Naive thymus-derived CD8-positive, alpha-beta T cell (primary cell): Measurements from ENCODE around the gene KIAA1614. TPM values are rescaled to one million over a fixed set of nuclear protein-coding genes. Genes with fewer than 3 reads are reported as not detected.
A peak's percentile ranks its signal among the peaks of the same experiment; 100 is the strongest.
"Not testable (repeated sequence)": the region's sequence is repeated elsewhere in the genome, so short reads cannot be mapped to it uniquely, and the experiment has no call there.

Experiments
- ATAC-seq, 2 donors: fragments of 150-1000 bp; cut with Tn5 transposase in 1 of 2; sonication (Bioruptor Pico), chemical (Tn5 transposase) in 1 of 2; 1 replicate in 1 of 2; 2 replicates in 1 of 2; pipeline ENCODE4 v1.10.0; 2021; ENCODE audit warnings: mild to moderate bottlenecking in 2 of 2, moderate library complexity in 2 of 2
- POLR2A ChIA-PET: fragments of 350-600 bp; sonication (Branson Sonifier 250); formaldehyde crosslinking; loops from one replicate; lab custom pipeline; 2021; ENCODE audit warnings: antibody characterized with exemption; lab: Charles Lee
- DNase-seq, 10 donors: peaks; one replicate each; pipeline versions ENCODE4 v3.0.0 to v3.0.0-alpha.2; 2020 to 2022
- H3K27ac Mint-ChIP-seq, 10 donors: one replicate each; pipeline ENCODE4 v1.8.0; 2020 to 2022; ENCODE audit warnings: mild to moderate bottlenecking in 10 of 10, mixed read lengths in 10 of 10, moderate library complexity in 4 of 10, inconsistent platforms in 1 of 10
- H3K27me3 Mint-ChIP-seq, 5 donors: one replicate each; pipeline ENCODE4 v1.8.0; 2021 to 2022; ENCODE audit warnings: mixed read lengths in 5 of 5
- H3K36me3 Mint-ChIP-seq, 3 donors: one replicate each; pipeline ENCODE4 v1.8.0; 2020 to 2022; ENCODE audit warnings: mixed read lengths in 3 of 3, mild to moderate bottlenecking in 2 of 3, inconsistent platforms in 1 of 3
- H3K4me1 Mint-ChIP-seq, 4 donors: one replicate each; pipeline ENCODE4 v1.8.0; 2021 to 2022; ENCODE audit warnings: mixed read lengths in 4 of 4
- H3K4me3 Mint-ChIP-seq, 10 donors: one replicate each; pipeline ENCODE4 v1.8.0; 2020 to 2022; ENCODE audit warnings: mild to moderate bottlenecking in 10 of 10, mixed read lengths in 10 of 10, moderate library complexity in 6 of 10, inconsistent platforms in 1 of 10
- H3K9me3 Mint-ChIP-seq, 9 donors: one replicate each; pipeline ENCODE4 v1.8.0; 2020 to 2022; ENCODE audit warnings: mixed read lengths in 9 of 9, mild to moderate bottlenecking in 3 of 9, inconsistent platforms in 1 of 9, moderate library complexity in 1 of 9
- polyA plus RNA-seq, 3 donors: library from polyadenylated mRNA; unstranded; fragments of 300-500 nt; fragmentation: Illumina TruSeq; gene quantifications; one replicate each; pipeline ENCODE4 v1.2.3, GENCODE V29; 2021
- total RNA-seq, 8 experiments: library from RNA in 2 of 8; stranded (reverse) in 2 of 8; gene quantifications; one replicate each; pipeline ENCODE4 v1.2.3 and lab custom pipeline; 2021 to 2026

The KIAA1614 gene
- total and polyA plus RNA-seq, 5 experiments from 2014 or later, result 0.04 to 0.33 (median 0.11) TPM; not detected in 1

- Mint-ChIP-seq H3K4me3 (no peak overlapping the region), H3K36me3 (peaks cover 0 to 46% (median 9%) of the 10 kb centered on the region in 3 donors), H3K27me3 (no peaks in the 10 kb centered on the region), H3K9me3 (no peaks in the 10 kb centered on the region), H3K27ac (no peak overlapping the region), H3K4me1 (peaks cover 7 to 27% (median 11%) of the 10 kb centered on the region in 4 donors)
- DNase-seq (no peak), ATAC-seq (no peak)
- POLR2A ChIA-PET, result no interaction called here
Observed at GRCh38 chr1:180966312-180966711, 53.6 kb downstream of the KIAA1614 start.

GRCh38 chr1:180966744-180967536 is 54.2 kb downstream of the KIAA1614 start:
- POLR2A ChIA-PET, result no interaction called here
- peak overlapping the region in 1 of 10 donors; percentile 68 for H3K27ac Mint-ChIP-seq
- H3K4me1 Mint-ChIP-seq, result peaks cover 9 to 27% (median 11%) of the 10 kb centered on the region in 4 donors
- no peak for DNase-seq
- peaks cover 0 to 52% (median 14%) of the 10 kb centered on the region in 3 donors for H3K36me3 Mint-ChIP-seq
- H3K4me3 Mint-ChIP-seq, result no peak overlapping the region
- no peaks in the 10 kb centered on the region for H3K9me3 Mint-ChIP-seq
- ATAC-seq, result no peak
- H3K27me3 Mint-ChIP-seq, result no peaks in the 10 kb centered on the region

GRCh38 chr1:180967558-180967957 is 54.9 kb downstream of the KIAA1614 start:
- DNase-seq (no peak), ATAC-seq (no peak)
- Mint-ChIP-seq H3K36me3 (peaks cover 0 to 57% (median 18%) of the 10 kb centered on the region in 3 donors), H3K27me3 (no peaks in the 10 kb centered on the region), H3K4me1 (peaks cover 9 to 27% (median 11%) of the 10 kb centered on the region in 4 donors), H3K27ac (no peak overlapping the region), H3K4me3 (no peak overlapping the region), H3K9me3 (no peaks in the 10 kb centered on the region)
- POLR2A ChIA-PET, result no interaction called here

DNA sequence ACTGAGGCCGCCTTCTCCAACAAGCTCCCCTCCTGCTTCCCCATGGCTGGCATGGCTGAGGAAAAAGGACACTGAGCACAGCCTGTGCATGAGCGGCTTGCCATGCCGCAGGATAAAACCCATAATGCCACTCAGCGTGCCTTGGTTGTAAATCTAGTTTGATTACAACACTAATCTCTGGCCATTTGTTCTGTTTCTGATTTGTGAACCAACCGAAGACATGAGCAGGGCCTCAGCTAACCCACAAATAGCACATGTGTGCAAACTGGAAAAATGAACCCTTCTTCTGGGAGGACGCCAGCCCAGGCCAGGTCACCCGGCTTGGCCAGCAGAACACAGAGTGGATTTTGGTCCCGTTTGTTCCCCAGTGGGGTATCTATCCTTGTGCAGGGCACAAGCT is 56.1 kb downstream of the KIAA1614 start:
- H3K9me3 Mint-ChIP-seq, DNase-seq, H3K27me3 Mint-ChIP-seq, POLR2A ChIA-PET, H3K4me3 Mint-ChIP-seq, ATAC-seq: not testable (repeated sequence)
- H3K27ac Mint-ChIP-seq, result peak overlapping the region in 2 of 10 donors; percentile 42 to 76
- peaks cover 0 to 69% (median 28%) of the 10 kb centered on the region in 3 donors for H3K36me3 Mint-ChIP-seq
- peaks cover 11 to 27% (median 12%) of the 10 kb centered on the region in 4 donors for H3K4me1 Mint-ChIP-seq

DNA sequence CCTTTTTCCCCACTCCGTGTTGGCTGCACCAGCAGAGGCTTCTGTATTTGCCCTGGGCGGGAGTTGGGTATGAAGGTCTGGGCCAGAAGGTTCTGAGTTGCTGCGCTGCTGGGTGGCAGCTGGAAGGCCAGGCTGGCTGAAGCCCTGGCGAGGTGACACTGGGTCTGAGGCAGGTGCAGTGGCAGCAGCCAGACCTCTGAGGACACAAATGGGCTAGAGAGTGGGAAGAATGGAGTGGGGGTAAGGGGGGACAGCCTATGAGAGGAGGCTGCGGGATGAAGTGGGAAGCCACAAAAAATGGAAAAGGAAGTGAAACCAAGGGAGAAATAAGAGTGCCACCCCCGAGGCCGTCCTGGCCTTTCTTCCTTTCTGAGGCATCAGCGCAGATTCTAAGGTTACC is 56.7 kb downstream of the KIAA1614 start:
- H3K9me3 Mint-ChIP-seq, result no peaks in the 10 kb centered on the region
- H3K4me3 Mint-ChIP-seq, result no peak overlapping the region
- POLR2A ChIA-PET, result no interaction called here
- H3K27ac Mint-ChIP-seq, result peak overlapping the region in 1 of 10 donors; percentile 76
- no peaks in the 10 kb centered on the region for H3K27me3 Mint-ChIP-seq
- no peak for DNase-seq
- peaks cover 11 to 27% (median 13%) of the 10 kb centered on the region in 4 donors for H3K4me1 Mint-ChIP-seq
- H3K36me3 Mint-ChIP-seq, result peaks cover 0 to 72% (median 28%) of the 10 kb centered on the region in 3 donors
- no peak for ATAC-seq

- no peaks in the 10 kb centered on the region for H3K9me3 Mint-ChIP-seq
- peaks cover 0 to 81% (median 33%) of the 10 kb centered on the region in 3 donors for H3K36me3 Mint-ChIP-seq
- POLR2A ChIA-PET, result no interaction called here
- no peak overlapping the region for H3K4me3 Mint-ChIP-seq
- DNase-seq, result no peak
- H3K4me1 Mint-ChIP-seq, result peaks cover 14 to 27% (median 20%) of the 10 kb centered on the region in 4 donors
- ATAC-seq, result no peak
- H3K27ac Mint-ChIP-seq, result peak overlapping the region in 2 of 10 donors; percentile 55 to 85
- H3K27me3 Mint-ChIP-seq, result no peaks in the 10 kb centered on the region
Observed at GRCh38 chr1:180970333-180971079, 57.8 kb downstream of the KIAA1614 start.

DNA sequence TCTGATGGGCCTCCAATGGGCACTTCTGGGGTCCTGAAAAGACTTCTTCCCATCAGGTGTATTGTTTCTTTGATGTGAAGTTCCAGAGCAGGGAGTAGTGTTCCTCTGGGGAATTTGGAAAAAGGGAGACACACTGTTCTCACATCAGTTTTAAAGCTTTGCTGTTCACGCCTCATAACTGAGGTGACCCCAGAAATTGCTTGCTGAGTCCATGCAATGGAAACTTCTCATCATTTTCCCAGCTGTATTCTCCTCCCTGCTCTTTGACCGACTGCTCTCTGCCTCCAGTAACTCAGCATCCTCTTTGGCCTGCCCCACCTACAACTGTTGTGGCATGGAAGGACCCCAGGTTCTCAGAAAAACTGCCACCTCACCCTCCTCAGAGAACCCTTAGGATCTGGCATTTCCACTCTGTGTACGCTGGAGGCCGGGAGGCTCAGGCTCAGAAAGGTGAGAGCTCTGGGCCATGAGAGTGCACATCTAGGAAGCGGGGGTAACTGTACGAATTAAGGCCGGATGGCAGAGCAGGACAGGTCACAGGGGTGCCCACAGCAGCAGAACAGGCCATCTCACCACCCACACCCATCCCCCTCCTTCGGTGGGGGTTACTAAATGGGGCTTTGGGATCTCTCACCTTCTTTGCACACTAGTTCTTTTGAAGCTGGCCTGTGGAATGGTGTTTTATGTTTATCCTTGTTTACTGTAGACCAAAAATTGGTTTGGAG is 58.7 kb downstream of the KIAA1614 start:
- no peak for ATAC-seq
- DNase-seq, result no peak
- POLR2A ChIA-PET, result no interaction called here
- peaks cover 17 to 30% (median 27%) of the 10 kb centered on the region in 4 donors for H3K4me1 Mint-ChIP-seq
- no peaks in the 10 kb centered on the region for H3K27me3 Mint-ChIP-seq
- peaks cover 0 to 81% (median 42%) of the 10 kb centered on the region in 3 donors for H3K36me3 Mint-ChIP-seq
- H3K27ac Mint-ChIP-seq, result peak overlapping the region in 5 of 10 donors; percentile 19 to 83 (median 69)
- H3K9me3 Mint-ChIP-seq, result no peaks in the 10 kb centered on the region
- H3K4me3 Mint-ChIP-seq, result no peak overlapping the region

GRCh38 chr1:180973369-180973768 is 60.7 kb downstream of the KIAA1614 start:
- POLR2A ChIA-PET, result no interaction called here
- H3K27ac Mint-ChIP-seq, result peak overlapping the region in 2 of 10 donors; percentile 64 to 90
- H3K9me3 Mint-ChIP-seq, result no peaks in the 10 kb centered on the region
- ATAC-seq (no peak), DNase-seq (no peak)
- peaks cover 18 to 28% (median 27%) of the 10 kb centered on the region in 4 donors for H3K4me1 Mint-ChIP-seq
- no peaks in the 10 kb centered on the region for H3K27me3 Mint-ChIP-seq
- peaks cover 0 to 92% (median 46%) of the 10 kb centered on the region in 3 donors for H3K36me3 Mint-ChIP-seq
- no peak overlapping the region for H3K4me3 Mint-ChIP-seq

- Mint-ChIP-seq H3K36me3 (peaks cover 3 to 94% (median 46%) of the 10 kb centered on the region in 3 donors), H3K4me3 (no peak overlapping the region), H3K27ac (peak overlapping the region in 2 of 10 donors; percentile 31 to 64), H3K9me3 (no peaks in the 10 kb centered on the region), H3K27me3 (no peaks in the 10 kb centered on the region), H3K4me1 (peaks cover 20 to 34% (median 25%) of the 10 kb centered on the region in 4 donors)
- DNase-seq (no peak), ATAC-seq (no peak)
- POLR2A ChIA-PET, result no interaction called here
Observed at GRCh38 chr1:180974236-180974635, 61.5 kb downstream of the KIAA1614 start.

DNA sequence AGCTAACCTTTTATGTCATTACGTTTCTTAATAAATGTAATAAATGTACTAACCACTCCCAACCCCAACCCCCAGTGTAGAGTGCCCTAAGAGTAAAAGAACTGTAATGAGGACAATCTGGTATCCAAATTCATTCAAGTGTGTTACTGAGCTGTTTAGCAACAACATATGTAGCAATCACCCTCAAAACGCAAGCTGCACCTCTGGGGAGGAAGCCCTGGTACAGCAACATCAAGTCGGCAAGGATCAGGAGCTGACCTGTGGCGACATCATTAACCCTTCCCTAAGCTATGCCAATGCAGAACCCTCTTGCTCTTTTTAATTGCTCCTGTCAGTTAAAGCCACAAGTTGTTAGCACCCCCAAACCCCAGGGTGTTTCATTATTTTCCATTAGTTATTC is 62.9 kb downstream of the KIAA1614 start:
- H3K4me3 Mint-ChIP-seq, result peak overlapping the region in 2 of 10 donors; percentile 13
- ATAC-seq, result no peak
- H3K4me1 Mint-ChIP-seq, result peaks cover 19 to 34% (median 19%) of the 10 kb centered on the region in 4 donors
- H3K27ac Mint-ChIP-seq, result peak overlapping the region in 2 of 10 donors; percentile 3 to 52
- no peaks in the 10 kb centered on the region for H3K9me3 Mint-ChIP-seq
- H3K36me3 Mint-ChIP-seq, result peaks cover 6 to 91% (median 40%) of the 10 kb centered on the region in 3 donors
- POLR2A ChIA-PET, result interaction anchor here (0.7 kb wide), 2 partner anchors 25 to 344 kb away, joined by 3 read pairs; no protein-coding TSS in a partner anchor
- H3K27me3 Mint-ChIP-seq, result no peaks in the 10 kb centered on the region
- no peak for DNase-seq

DNA sequence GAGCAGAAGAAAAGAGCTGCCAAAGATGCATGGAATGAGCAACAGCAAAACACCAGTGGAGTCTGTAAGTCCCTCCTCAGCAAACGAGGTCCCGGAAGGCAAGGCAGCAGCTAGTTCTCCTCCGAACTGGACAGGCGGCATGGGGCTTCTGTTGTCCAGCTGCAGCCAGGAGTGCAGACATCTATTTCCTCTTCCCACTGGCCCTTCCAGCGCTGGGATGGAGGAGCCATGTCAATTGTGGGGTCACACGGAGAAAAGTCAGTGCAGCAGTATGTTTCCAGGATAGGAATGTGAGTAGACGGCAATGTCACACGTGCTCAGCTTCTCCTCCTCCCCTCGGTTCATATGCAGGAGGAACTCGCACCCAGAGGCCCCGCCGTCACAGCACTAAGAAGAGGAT is 63.5 kb downstream of the KIAA1614 start:
- no peak for DNase-seq
- no peaks in the 10 kb centered on the region for H3K27me3 Mint-ChIP-seq
- H3K4me3 Mint-ChIP-seq, result peak overlapping the region in 1 of 10 donors; percentile 22
- peaks cover 18 to 38% (median 20%) of the 10 kb centered on the region in 4 donors for H3K4me1 Mint-ChIP-seq
- peak overlapping the region in 1 of 10 donors; percentile 43 for H3K27ac Mint-ChIP-seq
- no peak for ATAC-seq
- POLR2A ChIA-PET, result interaction anchor here (0.7 kb wide), 1 partner anchor 25 kb away, joined by 3 read pairs; no protein-coding TSS in a partner anchor
- no peaks in the 10 kb centered on the region for H3K9me3 Mint-ChIP-seq
- peaks cover 6 to 84% (median 38%) of the 10 kb centered on the region in 3 donors for H3K36me3 Mint-ChIP-seq

- peaks cover 21 to 43% (median 27%) of the 10 kb centered on the region in 4 donors for H3K4me1 Mint-ChIP-seq
- POLR2A ChIA-PET, result no interaction called here
- H3K36me3 Mint-ChIP-seq, result peaks cover 6 to 80% (median 32%) of the 10 kb centered on the region in 3 donors
- no peaks in the 10 kb centered on the region for H3K27me3 Mint-ChIP-seq
- no peak overlapping the region for H3K4me3 Mint-ChIP-seq
- DNase-seq (no peak), ATAC-seq (no peak)
- H3K9me3 Mint-ChIP-seq, result no peaks in the 10 kb centered on the region
- peak overlapping the region in 1 of 10 donors; percentile 43 for H3K27ac Mint-ChIP-seq
Observed at GRCh38 chr1:180976732-180977357, 64.1 kb downstream of the KIAA1614 start.
